ENCODE data around the gene PLA2G2E. TPM values are rescaled to one million over a fixed set of nuclear protein-coding genes. Genes with fewer than 3 reads are reported as not detected.
"Not testable (repeated sequence)": the region's sequence is repeated elsewhere in the genome, so short reads cannot be mapped to it uniquely, and the experiment has no call there.

Gene PLA2G2E
- total and polyA plus RNA-seq, 2 donors, result not detected

GRCh38 chr1:19889656-19890055 lies 33.8 kb downstream of the PLA2G2E start:
- DNase-seq (ENCODE audit: extremely low spot score), result no peak
- Histone ChIP-seq H3K4me3 (ENCODE audit: low read depth, low read length) (no peak overlapping the region), H3K4me1 (ENCODE audit: insufficient read depth) (no peaks in the 10 kb centered on the region), H3K36me3 (ENCODE audit: insufficient read depth) (peaks cover 8% of the 10 kb centered on the region), H3K27ac (ENCODE audit: low read depth) (no peak overlapping the region)

GRCh38 chr1:19888112-19888511 lies 35.3 kb downstream of the PLA2G2E start:
- Histone ChIP-seq H3K27ac (ENCODE audit: low read depth) (no peak overlapping the region), H3K4me3 (ENCODE audit: low read depth, low read length) (no peak overlapping the region), H3K4me1 (ENCODE audit: insufficient read depth) (no peaks in the 10 kb centered on the region), H3K36me3 (ENCODE audit: insufficient read depth) (peaks cover 5% of the 10 kb centered on the region)
- WGBS, result 95% methylated on average over 1 of the region's 1 CpG
- DNase-seq (ENCODE audit: extremely low spot score), result no peak

- Histone ChIP-seq H3K36me3 (ENCODE audit: insufficient read depth) (peaks cover 2% of the 10 kb centered on the region), H3K4me1 (ENCODE audit: insufficient read depth) (no peaks in the 10 kb centered on the region), H3K4me3 (ENCODE audit: low read depth, low read length) (no peak overlapping the region), H3K27ac (ENCODE audit: low read depth) (no peak overlapping the region)
- WGBS, result 91% methylated on average over 2 of the region's 2 CpGs
- no peak for DNase-seq (ENCODE audit: extremely low spot score)
These were observed 37.6 kb downstream of the PLA2G2E start for GRCh38 chr1:19885821-19886220.

- no peak overlapping the region for H3K27ac ChIP-seq (ENCODE audit: low read depth)
- H3K4me1 ChIP-seq (ENCODE audit: insufficient read depth), result no peaks in the 10 kb centered on the region
- 87% methylated on average over 2 of the region's 2 CpGs for WGBS
- H3K36me3 ChIP-seq (ENCODE audit: insufficient read depth), result no peaks in the 10 kb centered on the region
- DNase-seq (ENCODE audit: extremely low spot score), result no peak
- no peak overlapping the region for H3K4me3 ChIP-seq (ENCODE audit: low read depth, low read length)
These were observed 39.1 kb downstream of the PLA2G2E start for GRCh38 chr1:19884312-19884711.

GRCh38 chr1:19882111-19883071 lies 41.0 kb downstream of the PLA2G2E start, which contains the start of gene OTUD3:
OTUD3 (plus strand) TSS chr1:19882395; CDS start chr1:19882514, 119 bp downstream.
- peak within 1 kb of the TSS; percentile 89 for H3K27ac ChIP-seq (ENCODE audit: low read depth)
- no peaks in the 10 kb centered on the region for H3K36me3 ChIP-seq (ENCODE audit: insufficient read depth)
- WGBS, result under 1% methylated on average over 97 of the region's 97 CpGs
- H3K4me1 ChIP-seq (ENCODE audit: insufficient read depth), result no peaks in the 10 kb centered on the region
- H3K4me3 ChIP-seq (ENCODE audit: low read depth, low read length), result peak within 1 kb of the TSS; percentile 71
- peak; percentile 96 for DNase-seq (ENCODE audit: extremely low spot score)

- not testable (repeated sequence) for H3K4me1 ChIP-seq (ENCODE audit: insufficient read depth); H3K4me3 ChIP-seq (ENCODE audit: low read depth, low read length); H3K27ac ChIP-seq (ENCODE audit: low read depth); H3K36me3 ChIP-seq (ENCODE audit: insufficient read depth); DNase-seq (ENCODE audit: extremely low spot score)
- 88% methylated on average over 5 of the region's 5 CpGs for WGBS
These were observed 42.6 kb downstream of the PLA2G2E start for GRCh38 chr1:19880841-19881240.

GRCh38 chr1:19879661-19880060 lies 43.8 kb downstream of the PLA2G2E start:
- Histone ChIP-seq H3K36me3 (ENCODE audit: insufficient read depth) (no peaks in the 10 kb centered on the region), H3K4me3 (ENCODE audit: low read depth, low read length) (no peak overlapping the region), H3K4me1 (ENCODE audit: insufficient read depth) (no peaks in the 10 kb centered on the region), H3K27ac (ENCODE audit: low read depth) (no peak overlapping the region)
- 88% methylated on average over 4 of the region's 4 CpGs for WGBS
- DNase-seq (ENCODE audit: extremely low spot score), result no peak

GRCh38 chr1:19879227-19879626 lies 44.2 kb downstream of the PLA2G2E start:
- Histone ChIP-seq H3K4me3 (ENCODE audit: low read depth, low read length) (no peak overlapping the region), H3K27ac (ENCODE audit: low read depth) (no peak overlapping the region), H3K36me3 (ENCODE audit: insufficient read depth) (no peaks in the 10 kb centered on the region), H3K4me1 (ENCODE audit: insufficient read depth) (no peaks in the 10 kb centered on the region)
- 91% methylated on average over 4 of the region's 4 CpGs for WGBS
- DNase-seq (ENCODE audit: extremely low spot score), result no peak

- Histone ChIP-seq H3K36me3 (ENCODE audit: insufficient read depth) (no peaks in the 10 kb centered on the region), H3K4me3 (ENCODE audit: low read depth, low read length) (no peak overlapping the region), H3K4me1 (ENCODE audit: insufficient read depth) (no peaks in the 10 kb centered on the region), H3K27ac (ENCODE audit: low read depth) (no peak overlapping the region)
- DNase-seq (ENCODE audit: extremely low spot score), result no peak
- 52% methylated on average over 12 of the region's 12 CpGs for WGBS
These were observed 44.8 kb downstream of the PLA2G2E start for GRCh38 chr1:19878637-19878985.

GRCh38 chr1:19877821-19878636 lies 45.4 kb downstream of the PLA2G2E start:
- no peaks in the 10 kb centered on the region for H3K4me1 ChIP-seq (ENCODE audit: insufficient read depth)
- H3K4me3 ChIP-seq (ENCODE audit: low read depth, low read length), result no peak overlapping the region
- no peak overlapping the region for H3K27ac ChIP-seq (ENCODE audit: low read depth)
- WGBS, result 54% methylated on average over 19 of the region's 19 CpGs
- no peak for DNase-seq (ENCODE audit: extremely low spot score)
- H3K36me3 ChIP-seq (ENCODE audit: insufficient read depth), result no peaks in the 10 kb centered on the region

- H3K27ac ChIP-seq (ENCODE audit: low read depth), result no peak overlapping the region
- no peaks in the 10 kb centered on the region for H3K4me1 ChIP-seq (ENCODE audit: insufficient read depth)
- H3K4me3 ChIP-seq (ENCODE audit: low read depth, low read length), result no peak overlapping the region
- no peak for DNase-seq (ENCODE audit: extremely low spot score)
- H3K36me3 ChIP-seq (ENCODE audit: insufficient read depth), result no peaks in the 10 kb centered on the region
- 84% methylated on average over 16 of the region's 16 CpGs for WGBS
These were observed 46.2 kb downstream of the PLA2G2E start for GRCh38 chr1:19877181-19877750.

GRCh38 chr1:19872190-19872589 lies 51.2 kb downstream of the PLA2G2E start:
- WGBS, result 55% methylated on average over 7 of the region's 7 CpGs
- H3K36me3 ChIP-seq (ENCODE audit: insufficient read depth), result no peaks in the 10 kb centered on the region
- no peak overlapping the region for H3K27ac ChIP-seq (ENCODE audit: low read depth)
- H3K4me3 ChIP-seq (ENCODE audit: low read depth, low read length), result no peak overlapping the region
- DNase-seq (ENCODE audit: extremely low spot score), result no peak
- no peaks in the 10 kb centered on the region for H3K4me1 ChIP-seq (ENCODE audit: insufficient read depth)

Measured in urinary bladder (tissue), 4 donors.